ENCODE measurements around the gene TGFBR2. TPM values are rescaled to one million over a fixed set of nuclear protein-coding genes. Genes with fewer than 3 reads are reported as not detected.

TGFBR2 gene
- polyA plus RNA-seq (2012; rRNA removed), result 48.3 and 58.9 TPM in 2 replicates
- 54.7 and 67.3 TPM in 2 replicates for polyA plus RNA-seq (2012; cell fraction: cytosol; rRNA removed)
- 24.2 and 33.6 TPM in 2 replicates for polyA plus RNA-seq (2012; cell fraction: nucleus; rRNA removed)

DNA sequence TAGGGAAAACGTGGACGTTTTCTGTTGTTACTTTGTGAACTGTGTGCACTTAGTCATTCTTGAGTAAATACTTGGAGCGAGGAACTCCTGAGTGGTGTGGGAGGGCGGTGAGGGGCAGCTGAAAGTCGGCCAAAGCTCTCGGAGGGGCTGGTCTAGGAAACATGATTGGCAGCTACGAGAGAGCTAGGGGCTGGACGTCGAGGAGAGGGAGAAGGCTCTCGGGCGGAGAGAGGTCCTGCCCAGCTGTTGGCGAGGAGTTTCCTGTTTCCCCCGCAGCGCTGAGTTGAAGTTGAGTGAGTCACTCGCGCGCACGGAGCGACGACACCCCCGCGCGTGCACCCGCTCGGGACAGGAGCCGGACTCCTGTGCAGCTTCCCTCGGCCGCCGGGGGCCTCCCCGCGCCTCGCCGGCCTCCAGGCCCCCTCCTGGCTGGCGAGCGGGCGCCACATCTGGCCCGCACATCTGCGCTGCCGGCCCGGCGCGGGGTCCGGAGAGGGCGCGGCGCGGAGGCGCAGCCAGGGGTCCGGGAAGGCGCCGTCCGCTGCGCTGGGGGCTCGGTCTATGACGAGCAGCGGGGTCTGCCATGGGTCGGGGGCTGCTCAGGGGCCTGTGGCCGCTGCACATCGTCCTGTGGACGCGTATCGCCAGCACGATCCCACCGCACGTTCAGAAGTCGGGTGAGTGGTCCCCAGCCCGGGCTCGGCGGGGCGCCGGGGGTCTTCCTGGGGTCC lies at the start of gene TGFBR2:
Gene TGFBR2, plus strand, starts transcription at position 301 of the 731 bp plus-strand sequence. Its CDS starts 283 bp downstream, at position 584.
- peak within 1 kb of the TSS; percentile 88 to 94 for H3K4me3 ChIP-seq (ENCODE audit: low read depth in 2 of 2, low read length in 1 of 2)
- H3K27ac ChIP-seq (ENCODE audit: low read depth in 2 of 2, low read length in 1 of 2), result peak within 1 kb of the TSS; percentile 69 to 83
- H2AFZ ChIP-seq (ENCODE audit: low read depth), result peak within 1 kb of the TSS; percentile 76
- H4K20me1 ChIP-seq (ENCODE audit: insufficient read depth), result peaks cover 14% of the 10 kb centered on the region; the same call in 1 of the 2 replicates
- H3K79me2 ChIP-seq (ENCODE audit: insufficient read depth), result peaks cover 48% of the 10 kb centered on the region
- ChIA-PET POLR2A (no interaction called here), CTCF (interaction anchor here (0.7 to 1.4 kb wide), 5 partner anchors 10 to 181 kb away, joined by 3 to 4 read pairs (median 3); no protein-coding TSS in a partner anchor)
- peaks cover 20% of the 10 kb centered on the region for H3F3A ChIP-seq (replicated peaks; ENCODE audit: insufficient read depth)
- peak within 1 kb of the TSS; percentile 92 for H3K9ac ChIP-seq
- DNase-seq, result peak; percentile 87
- under 1% methylated on average over 14 of the region's 71 CpGs for WGBS (ENCODE audit: low lambda C conversion rate)
- no peaks in the 10 kb centered on the region for H3K9me3 ChIP-seq
- H3K27me3 ChIP-seq (ENCODE audit: insufficient read depth), result no peaks in the 10 kb centered on the region
- H3K9me2 ChIP-seq, result no peaks in the 10 kb centered on the region
- H3K36me3 ChIP-seq (replicated peaks in 1 of 2; ENCODE audit: control insufficient read depth in 1 of 2, insufficient read depth in 2 of 2, low read length in 1 of 2), result peaks cover 0 to 6% of the 10 kb centered on the region in 2 experiments
- H3K4me2 ChIP-seq, result peak within 1 kb of the TSS; percentile 87
- peaks cover 4 to 27% of the 10 kb centered on the region in 2 experiments; a peak in 3 of 4 replicates for H3K4me1 ChIP-seq (ENCODE audit: control insufficient read depth in 1 of 2, insufficient read depth in 2 of 2, low read depth in 1 of 2, low read length in 1 of 2)
- peak; percentile 21; the same call in 1 of the 2 replicates for TF ChIP-seq GABPA (IDR thresholded peaks at IDR 0.05; ENCODE audit: low read depth)
- peak; percentile 5; the same call in 1 of the 2 replicates for TF ChIP-seq RAD21 (IDR thresholded peaks at IDR 0.05; ENCODE audit: low read length)
- peak; percentile 88 for TF ChIP-seq FOSL2 (IDR thresholded peaks at IDR 0.05; ENCODE audit: borderline replicate concordance, low read depth)
- TF ChIP-seq TAF1 (IDR thresholded peaks at IDR 0.05; ENCODE audit: borderline replicate concordance, low read depth, low read length), result peak; percentile 59; the same call in 1 of the 2 replicates
- peak; percentile 26; the same call in 1 of the 2 replicates for TF ChIP-seq CTCF (IDR thresholded peaks at IDR 0.05)
- peak; percentile 77; the same call in 1 of the 2 replicates for TF ChIP-seq POLR2AphosphoS5 (IDR thresholded peaks at IDR 0.05; ENCODE audit: low read depth, low read length)
- peak; percentile 73 for TF ChIP-seq TCF12 (IDR thresholded peaks at IDR 0.05)
- 0 out of 2 replicates have a peak, but pooled peaks have one; percentile 16 for TF ChIP-seq MEF2A (IDR thresholded peaks at IDR 0.05; ENCODE audit: borderline replicate concordance, low read depth)
- TF ChIP-seq ZBTB33 (IDR thresholded peaks at IDR 0.05; ENCODE audit: borderline replicate concordance, low read depth), result peak; percentile 47; the same call in 1 of the 2 replicates
- TF ChIP-seq YY1 (IDR thresholded peaks at IDR 0.05; ENCODE audit: low read depth), result no peak
- peak; percentile 24; the same call in 1 of the 2 replicates for TF ChIP-seq NRF1 (IDR thresholded peaks at IDR 0.05; ENCODE audit: low read depth, low read length)
- peak; percentile 40; the same call in 1 of the 2 replicates for TF ChIP-seq RXRA (IDR thresholded peaks at IDR 0.05; ENCODE audit: borderline replicate concordance, low read depth)
- no peak for TF ChIP-seq RCOR1 (IDR thresholded peaks at IDR 0.05; ENCODE audit: low read length)
- TF ChIP-seq, protein P1, sequence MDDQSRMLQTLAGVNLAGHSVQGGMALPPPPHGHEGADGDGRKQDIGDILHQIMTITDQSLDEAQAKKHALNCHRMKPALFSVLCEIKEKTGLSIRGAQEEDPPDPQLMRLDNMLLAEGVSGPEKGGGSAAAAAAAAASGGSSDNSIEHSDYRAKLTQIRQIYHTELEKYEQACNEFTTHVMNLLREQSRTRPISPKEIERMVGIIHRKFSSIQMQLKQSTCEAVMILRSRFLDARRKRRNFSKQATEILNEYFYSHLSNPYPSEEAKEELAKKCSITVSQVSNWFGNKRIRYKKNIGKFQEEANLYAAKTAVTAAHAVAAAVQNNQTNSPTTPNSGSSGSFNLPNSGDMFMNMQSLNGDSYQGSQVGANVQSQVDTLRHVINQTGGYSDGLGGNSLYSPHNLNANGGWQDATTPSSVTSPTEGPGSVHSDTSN (IDR thresholded peaks at IDR 0.05), result peak; percentile 99
- no peak for TF ChIP-seq SMC3 (IDR thresholded peaks at IDR 0.05; ENCODE audit: low read depth, low read length)
- peak; percentile 97; the same call in 1 of the 2 replicates for TF ChIP-seq SIN3A (IDR thresholded peaks at IDR 0.05; ENCODE audit: borderline replicate concordance, low read depth, low read length)
- 0 out of 2 replicates have a peak, but pooled peaks have one; percentile 30 for TF ChIP-seq FOXM1 (IDR thresholded peaks at IDR 0.05; ENCODE audit: low read depth)
- TF ChIP-seq USF2 (IDR thresholded peaks at IDR 0.05; ENCODE audit: borderline replicate concordance, low read depth, low read length), result no peak
- peak in 1 of 2 experiments; percentile 61; a peak in 1 of 4 replicates for TF ChIP-seq EP300 (IDR thresholded peaks at IDR 0.05; ENCODE audit: borderline replicate concordance in 1 of 2, low read depth in 1 of 2, low read length in 1 of 2)
- no peak for TF ChIP-seq GATA2 (CRISPR knock-in tag; IDR thresholded peaks at IDR 0.05)
- TF ChIP-seq JUND (IDR thresholded peaks at IDR 0.05), result peak; percentile 68
- no peak for TF ChIP-seq FOXJ3 (CRISPR knock-in tag; IDR thresholded peaks at IDR 0.05)
- TF ChIP-seq EZH2phosphoT487 (IDR thresholded peaks at IDR 0.05; ENCODE audit: borderline replicate concordance, low read depth), result no peak
